Peyer's patch (tissue), 4 donors: ENCODE results near the gene C12orf56.

ENCODE experiments used
- POLR2A ChIP-seq, 2 donors: fragments of 450-650 bp; IDR thresholded peaks; one replicate each; pipeline ENCODE4 v1.5.1; 2017; ENCODE audit warnings: antibody characterized with exemption in 2 of 2, mild to moderate bottlenecking in 2 of 2, moderate library complexity in 2 of 2
- TF ChIP-seq, protein P1 (sequence below), 6 experiments: fragments of 450-650 bp in 4 of 6; fragments of 200-600 bp in 2 of 6; sonication (generic) in 1 of 6; IDR thresholded peaks; one replicate each; pipeline ENCODE4 v1.5.1; 2017 to 2019; ENCODE audit warnings: antibody characterized with exemption in 6 of 6, mild to moderate bottlenecking in 3 of 6, moderate library complexity in 1 of 6

DNA sequence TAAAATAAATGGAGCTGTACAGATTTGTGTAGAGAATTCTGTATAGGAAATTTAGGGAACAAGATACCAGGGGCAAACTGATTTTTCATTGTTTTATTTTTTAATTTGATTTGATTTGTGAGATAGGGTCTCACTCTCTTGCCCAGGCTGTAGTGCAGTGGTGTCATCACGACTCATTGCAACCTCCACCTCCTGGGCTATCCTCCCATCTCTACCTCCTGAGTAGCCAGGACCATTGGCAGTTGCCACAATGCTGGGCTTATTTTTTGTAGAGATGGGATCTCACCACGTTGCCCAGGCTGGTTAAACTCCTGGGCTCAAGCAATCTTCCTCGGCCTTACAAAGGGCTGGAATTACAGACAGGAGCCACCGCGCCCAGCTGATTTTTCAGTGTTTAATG is 43.4 kb upstream of the C12orf56 start:
- no peak for TF ChIP-seq POLR2A (IDR thresholded peaks at IDR 0.05)
- TF ChIP-seq, protein P1, sequence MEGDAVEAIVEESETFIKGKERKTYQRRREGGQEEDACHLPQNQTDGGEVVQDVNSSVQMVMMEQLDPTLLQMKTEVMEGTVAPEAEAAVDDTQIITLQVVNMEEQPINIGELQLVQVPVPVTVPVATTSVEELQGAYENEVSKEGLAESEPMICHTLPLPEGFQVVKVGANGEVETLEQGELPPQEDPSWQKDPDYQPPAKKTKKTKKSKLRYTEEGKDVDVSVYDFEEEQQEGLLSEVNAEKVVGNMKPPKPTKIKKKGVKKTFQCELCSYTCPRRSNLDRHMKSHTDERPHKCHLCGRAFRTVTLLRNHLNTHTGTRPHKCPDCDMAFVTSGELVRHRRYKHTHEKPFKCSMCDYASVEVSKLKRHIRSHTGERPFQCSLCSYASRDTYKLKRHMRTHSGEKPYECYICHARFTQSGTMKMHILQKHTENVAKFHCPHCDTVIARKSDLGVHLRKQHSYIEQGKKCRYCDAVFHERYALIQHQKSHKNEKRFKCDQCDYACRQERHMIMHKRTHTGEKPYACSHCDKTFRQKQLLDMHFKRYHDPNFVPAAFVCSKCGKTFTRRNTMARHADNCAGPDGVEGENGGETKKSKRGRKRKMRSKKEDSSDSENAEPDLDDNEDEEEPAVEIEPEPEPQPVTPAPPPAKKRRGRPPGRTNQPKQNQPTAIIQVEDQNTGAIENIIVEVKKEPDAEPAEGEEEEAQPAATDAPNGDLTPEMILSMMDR (IDR thresholded peaks at IDR 0.05) = no peak
